ENCODE measurements around the gene UAP1L1. TPM values are rescaled to one million over a fixed set of nuclear protein-coding genes. Genes with fewer than 3 reads are reported as not detected.
A peak's percentile ranks its signal among the peaks of the same experiment; 100 is the strongest.
"Not testable (repeated sequence)": the region's sequence is repeated elsewhere in the genome, so short reads cannot be mapped to it uniquely, and the experiment has no call there.

Gene UAP1L1, protein sequence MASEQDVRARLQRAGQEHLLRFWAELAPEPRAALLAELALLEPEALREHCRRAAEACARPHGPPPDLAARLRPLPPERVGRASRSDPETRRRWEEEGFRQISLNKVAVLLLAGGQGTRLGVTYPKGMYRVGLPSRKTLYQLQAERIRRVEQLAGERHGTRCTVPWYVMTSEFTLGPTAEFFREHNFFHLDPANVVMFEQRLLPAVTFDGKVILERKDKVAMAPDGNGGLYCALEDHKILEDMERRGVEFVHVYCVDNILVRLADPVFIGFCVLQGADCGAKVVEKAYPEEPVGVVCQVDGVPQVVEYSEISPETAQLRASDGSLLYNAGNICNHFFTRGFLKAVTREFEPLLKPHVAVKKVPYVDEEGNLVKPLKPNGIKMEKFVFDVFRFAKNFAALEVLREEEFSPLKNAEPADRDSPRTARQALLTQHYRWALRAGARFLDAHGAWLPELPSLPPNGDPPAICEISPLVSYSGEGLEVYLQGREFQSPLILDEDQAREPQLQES
- total RNA-seq (2014; rRNA removed; shearing (Covaris generic)) = 3.4 and 5.6 TPM in 2 replicates

GRCh38 chr9:137077010-137077747, at the start of gene UAP1L1:
Gene UAP1L1, plus strand, starts transcription at chr9:137077517. Its CDS starts 16 bp downstream, at chr9:137077533.
- no peaks in the 10 kb centered on the region for H3K9me3 ChIP-seq (replicated peaks)
- peaks cover 12% of the 10 kb centered on the region; the same call in 1 of the 2 replicates for H3K36me3 ChIP-seq
- no peaks in the 10 kb centered on the region for H3K27me3 ChIP-seq (replicated peaks)
- peak in 1 of 2 experiments; percentile 67 for DNase-seq (ENCODE audit: low read depth in 1 of 2, low spot score in 2 of 2)
- H3K4me3 ChIP-seq = peak within 1 kb of the TSS; percentile 54
- peaks cover 21% of the 10 kb centered on the region for H3K4me1 ChIP-seq (replicated peaks)
- no peak within 1 kb of the TSS for H3K27ac ChIP-seq

GRCh38 chr9:137028263-137029057, 48.9 kb upstream of the UAP1L1 start:
- Histone ChIP-seq H3K4me1 (replicated peaks) (peaks cover 14% of the 10 kb centered on the region), H3K27ac (no peak overlapping the region), H3K36me3 (no peaks in the 10 kb centered on the region), H3K4me3 (0 out of 2 replicates have a peak overlapping the region, but pooled peaks have one; percentile 11), H3K27me3 (replicated peaks) (peaks cover 9% of the 10 kb centered on the region), H3K9me3 (replicated peaks) (no peaks in the 10 kb centered on the region)
- no peak for DNase-seq (ENCODE audit: low read depth in 1 of 2, low spot score in 2 of 2)

DNA sequence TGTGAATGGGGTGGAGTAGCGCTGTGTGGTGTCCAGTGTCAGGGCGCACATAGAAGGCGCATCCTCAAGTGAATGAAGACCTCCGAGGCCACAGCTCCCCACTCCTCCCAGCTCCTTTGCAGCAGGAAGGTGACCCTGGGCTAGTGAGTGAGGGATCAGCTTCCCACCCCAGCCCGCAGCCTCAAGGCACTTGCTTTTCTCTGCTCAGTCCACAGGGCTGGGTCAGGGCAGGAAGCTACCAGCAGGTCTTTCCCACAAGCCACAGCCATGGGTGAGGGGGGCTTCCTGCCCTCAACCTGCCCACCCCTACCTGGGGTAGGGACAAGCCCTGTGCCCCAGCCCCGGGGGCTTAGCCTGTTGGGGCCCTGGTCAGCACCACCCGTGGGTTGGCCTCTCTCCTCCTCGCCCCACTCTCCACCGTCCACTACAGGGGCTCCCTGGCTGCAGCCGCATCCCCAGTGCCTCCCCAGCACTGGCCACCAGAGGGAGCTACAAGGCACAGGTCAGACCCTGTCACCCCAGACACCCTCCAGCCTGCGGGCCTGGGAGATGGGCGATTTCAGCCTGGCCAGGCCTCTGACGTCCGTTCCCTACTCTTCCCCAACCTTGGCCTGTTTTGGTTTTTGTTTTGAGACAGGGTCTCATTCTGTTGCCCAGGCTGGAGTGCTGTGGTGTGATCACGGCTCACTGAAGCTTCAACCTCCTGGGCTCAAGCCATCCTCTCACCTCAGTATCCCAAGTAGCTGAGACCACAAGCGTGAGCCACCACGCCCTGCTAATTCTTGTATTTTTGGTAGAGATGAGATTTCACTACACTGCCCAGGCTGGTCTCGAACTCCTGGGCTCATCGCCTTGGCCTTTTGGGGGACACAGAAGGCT, 48.0 kb upstream of the UAP1L1 start:
- Histone ChIP-seq H3K27me3 (replicated peaks) (peaks cover 9% of the 10 kb centered on the region), H3K9me3 (replicated peaks) (no peaks in the 10 kb centered on the region), H3K4me3 (no peak overlapping the region), H3K36me3 (no peaks in the 10 kb centered on the region), H3K4me1 (replicated peaks) (peaks cover 14% of the 10 kb centered on the region), H3K27ac (no peak overlapping the region)
- peak; percentile 66 to 77 for DNase-seq (ENCODE audit: low read depth in 1 of 2, low spot score in 2 of 2)

- no peak for DNase-seq (ENCODE audit: low read depth in 1 of 2, low spot score in 2 of 2)
- Histone ChIP-seq H3K4me1 (replicated peaks) (peaks cover 14% of the 10 kb centered on the region), H3K9me3 (replicated peaks) (no peaks in the 10 kb centered on the region), H3K36me3 (no peaks in the 10 kb centered on the region), H3K27me3 (replicated peaks) (peaks cover 14% of the 10 kb centered on the region), H3K4me3 (no peak overlapping the region), H3K27ac (no peak overlapping the region)
Observed at GRCh38 chr9:137030006-137030405, 47.3 kb upstream of the UAP1L1 start.

DNA sequence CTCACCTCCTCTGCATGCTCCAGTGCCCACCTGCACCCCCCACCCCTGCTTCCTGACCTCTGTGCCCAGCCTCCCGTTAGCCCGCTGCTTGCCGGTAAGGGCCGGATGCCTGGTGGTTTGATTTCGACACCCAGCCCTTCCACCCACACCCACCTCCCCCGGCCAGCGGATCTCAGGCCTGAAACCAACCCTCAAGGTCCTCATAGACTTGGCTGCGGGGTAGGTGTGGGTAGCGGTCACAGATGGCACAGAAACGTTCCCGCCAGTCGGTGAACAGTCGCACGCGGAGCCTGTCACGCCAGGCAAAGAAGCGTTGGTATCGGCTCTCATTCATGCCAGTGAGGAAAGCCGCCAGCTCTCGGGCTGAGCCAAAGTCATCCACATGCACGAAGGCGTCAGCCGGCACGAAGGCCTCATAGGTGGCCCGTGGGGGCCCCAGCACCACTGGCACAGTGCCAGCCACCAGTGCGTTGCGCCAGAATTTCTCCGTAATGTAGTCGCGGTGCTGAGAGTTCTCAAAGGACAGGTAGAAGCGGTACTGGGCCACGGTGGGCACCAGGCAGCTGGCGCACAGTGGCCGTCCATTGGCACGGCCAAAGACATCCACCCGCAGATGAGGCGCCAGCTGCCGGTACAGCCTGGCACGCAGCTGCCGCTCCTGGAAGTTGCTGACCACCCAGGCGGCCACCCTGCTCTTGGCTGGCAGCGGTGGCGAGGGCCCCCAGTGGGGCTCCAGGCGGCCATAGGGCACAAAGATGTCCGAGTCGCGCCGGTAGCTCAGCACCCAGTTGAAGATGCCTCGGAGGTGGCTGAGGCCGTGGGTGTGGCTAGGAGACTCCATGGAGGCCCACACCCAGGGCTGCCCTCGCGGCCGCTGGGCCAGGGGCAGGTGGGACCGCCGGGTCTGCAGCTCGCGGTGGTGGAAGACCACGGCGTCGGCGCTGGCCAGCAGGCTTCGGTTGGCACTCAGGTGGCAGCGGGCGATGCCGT, 46.5 kb upstream of the UAP1L1 start:
- Histone ChIP-seq H3K9me3 (replicated peaks) (no peaks in the 10 kb centered on the region), H3K4me3 (no peak overlapping the region), H3K27ac (no peak overlapping the region), H3K4me1 (replicated peaks) (peaks cover 14% of the 10 kb centered on the region), H3K36me3 (no peaks in the 10 kb centered on the region), H3K27me3 (replicated peaks) (peaks cover 19% of the 10 kb centered on the region)
- no peak for DNase-seq (ENCODE audit: low read depth in 1 of 2, low spot score in 2 of 2)

DNA sequence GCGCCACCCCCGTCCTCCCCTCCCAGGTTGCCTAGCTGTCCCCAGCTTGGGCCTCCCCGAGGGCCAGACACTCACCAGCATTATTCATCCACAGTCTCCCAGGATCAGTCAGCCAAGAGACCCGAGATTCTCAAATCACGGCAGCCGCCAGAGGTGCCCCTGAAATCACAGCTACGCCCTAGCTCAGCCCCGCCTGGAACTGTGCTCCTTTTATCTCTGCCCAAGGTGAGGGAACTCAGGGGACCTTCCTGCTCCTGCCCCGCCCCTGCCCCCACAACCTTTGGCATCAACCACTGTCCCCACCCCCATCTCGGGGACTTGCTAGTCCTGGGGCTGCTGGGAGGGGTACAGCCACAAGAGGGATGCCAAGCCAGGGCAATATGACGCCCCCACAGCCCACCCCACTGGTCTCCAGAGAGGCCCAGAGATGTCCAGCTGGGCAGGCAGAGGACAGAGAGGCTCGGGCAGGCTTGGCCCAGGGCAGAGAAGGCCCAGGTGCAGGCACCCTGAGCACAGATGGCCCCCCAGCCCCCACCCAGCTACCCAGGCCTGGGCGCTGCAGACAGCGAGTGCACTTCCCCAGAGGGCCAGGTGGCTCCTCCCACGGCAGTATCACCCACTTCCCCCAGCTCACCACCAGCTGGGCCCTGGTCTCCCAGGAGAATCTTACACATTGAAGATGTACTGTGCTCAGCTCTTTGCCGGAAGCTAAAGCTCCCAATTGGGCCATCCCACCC, 45.2 kb upstream of the UAP1L1 start, which contains the start of gene FUT7:
TSS of gene FUT7 (minus strand) at position 185 of the 737 bp plus-strand sequence. CDS start at position 88, 97 bp downstream.
- DNase-seq (ENCODE audit: low read depth in 1 of 2, low spot score in 2 of 2) = no peak
- peaks cover 14% of the 10 kb centered on the region for H3K4me1 ChIP-seq (replicated peaks)
- H3K27me3 ChIP-seq (replicated peaks) = peaks cover 18% of the 10 kb centered on the region
- no peaks in the 10 kb centered on the region for H3K36me3 ChIP-seq
- H3K4me3 ChIP-seq = no peak within 1 kb of the TSS
- no peak within 1 kb of the TSS for H3K27ac ChIP-seq
- no peaks in the 10 kb centered on the region for H3K9me3 ChIP-seq (replicated peaks)

GRCh38 chr9:137032858-137033257, 44.5 kb upstream of the UAP1L1 start:
- H3K36me3 ChIP-seq = no peaks in the 10 kb centered on the region
- H3K4me1 ChIP-seq (replicated peaks) = peaks cover 9% of the 10 kb centered on the region
- no peak for DNase-seq (ENCODE audit: low read depth in 1 of 2, low spot score in 2 of 2)
- H3K27ac ChIP-seq = no peak overlapping the region
- no peaks in the 10 kb centered on the region for H3K9me3 ChIP-seq (replicated peaks)
- no peak overlapping the region for H3K4me3 ChIP-seq
- H3K27me3 ChIP-seq (replicated peaks) = peaks cover 16% of the 10 kb centered on the region

DNA sequence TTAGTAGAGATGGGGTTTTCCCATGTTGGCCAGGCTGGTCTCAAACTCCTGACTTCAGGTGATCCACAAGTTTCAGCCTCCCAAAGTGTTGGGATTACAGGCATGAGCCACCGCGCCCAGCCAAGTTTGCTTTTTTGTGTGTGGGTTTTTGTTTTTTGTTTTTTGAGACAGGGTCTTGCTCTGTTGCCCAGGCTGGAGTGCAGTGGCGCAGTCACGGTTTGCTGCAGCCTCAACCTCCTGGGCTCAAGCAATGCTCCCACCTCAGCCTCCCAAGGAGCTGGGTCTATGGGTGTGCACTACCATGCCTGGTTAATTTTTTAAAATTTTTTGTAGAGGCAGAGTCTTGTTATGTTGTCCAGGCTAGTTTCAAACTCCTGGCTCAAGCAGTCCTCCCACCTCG, 43.8 kb upstream of the UAP1L1 start:
- not testable (repeated sequence) for DNase-seq (ENCODE audit: low read depth in 1 of 2, low spot score in 2 of 2); H3K27ac ChIP-seq; H3K4me3 ChIP-seq; H3K4me1 ChIP-seq (replicated peaks); H3K36me3 ChIP-seq; H3K9me3 ChIP-seq (replicated peaks)
- peaks cover 18% of the 10 kb centered on the region for H3K27me3 ChIP-seq (replicated peaks)

GRCh38 chr9:137034039-137034708, 43.1 kb upstream of the UAP1L1 start:
- Histone ChIP-seq H3K27me3 (replicated peaks) (peaks cover 16% of the 10 kb centered on the region; the same call in 1 of the 2 replicates), H3K36me3 (no peaks in the 10 kb centered on the region), H3K9me3 (replicated peaks) (no peaks in the 10 kb centered on the region), H3K4me3 (no peak overlapping the region), H3K27ac (no peak overlapping the region), H3K4me1 (replicated peaks) (no peaks in the 10 kb centered on the region; the same call in none of the 2 replicates)
- DNase-seq (ENCODE audit: low read depth in 1 of 2, low spot score in 2 of 2) = no peak

- peaks cover 16% of the 10 kb centered on the region; the same call in 1 of the 2 replicates for H3K27me3 ChIP-seq (replicated peaks)
- no peaks in the 10 kb centered on the region for H3K36me3 ChIP-seq
- no peaks in the 10 kb centered on the region; the same call in 1 of the 2 replicates for H3K4me1 ChIP-seq (replicated peaks)
- no peaks in the 10 kb centered on the region for H3K9me3 ChIP-seq (replicated peaks)
- H3K4me3 ChIP-seq = no peak overlapping the region
- H3K27ac ChIP-seq = no peak overlapping the region
- DNase-seq (ENCODE audit: low read depth in 1 of 2, low spot score in 2 of 2) = peak; percentile 49 to 72
Observed at GRCh38 chr9:137034709-137035506, 42.4 kb upstream of the UAP1L1 start.
